ENCODE data around the gene MPHOSPH10.

Gene MPHOSPH10

DNA sequence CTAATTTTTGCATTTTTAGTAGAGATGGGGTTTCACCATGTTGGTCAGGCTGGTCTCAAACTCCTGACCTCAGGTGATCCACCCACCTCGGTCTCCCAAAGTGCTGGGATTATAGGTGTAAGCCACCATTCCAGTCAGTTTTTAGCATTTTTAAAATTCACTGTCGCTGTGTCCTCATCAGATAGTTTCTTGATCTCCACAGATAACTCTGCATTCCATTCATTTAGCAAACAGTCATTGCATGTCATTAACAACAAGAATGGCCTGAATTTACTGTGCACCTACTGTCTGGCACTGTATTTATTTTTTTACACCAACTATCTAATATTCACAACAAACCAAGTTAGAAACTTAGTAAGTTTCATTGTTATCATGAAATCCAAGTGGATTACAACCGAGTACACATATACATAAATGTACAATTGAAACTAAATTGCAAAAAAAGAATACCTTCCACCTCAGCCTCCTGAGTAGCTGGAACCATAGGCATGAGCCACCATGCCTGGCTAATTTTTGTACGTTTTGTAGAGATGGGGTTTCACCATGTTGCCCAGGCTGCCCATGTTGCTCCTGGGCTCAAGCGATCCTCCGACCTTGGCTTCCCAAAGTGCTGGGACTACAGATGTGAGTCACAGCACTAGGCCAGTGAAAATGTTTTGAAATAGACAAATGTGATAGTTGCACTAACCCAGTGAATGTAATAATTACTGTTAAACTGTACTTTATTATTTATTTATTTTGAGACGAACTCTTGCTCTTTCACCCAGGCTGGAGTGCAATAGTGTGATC, 4.7 kb upstream of the MPHOSPH10 start:
- Histone ChIP-seq H3K36me3 (ENCODE audit: control insufficient read depth in 1 of 2, insufficient read depth in 2 of 2, low read length in 2 of 2) (peaks cover 0 to 8% of the 10 kb centered on the region in 2 experiments), H4K8ac (ENCODE audit: low read depth, low read length) (no peak overlapping the region), H3K79me1 (ENCODE audit: low read length) (peaks cover 11% of the 10 kb centered on the region), H2AK5ac (ENCODE audit: low read length) (no peak overlapping the region), H3K9me3 (ENCODE audit: insufficient read depth, low read depth, low read length) (peaks cover 2% of the 10 kb centered on the region), H2BK5ac (ENCODE audit: low read depth, low read length, poor library complexity) (peak overlapping the region; percentile 1), H2BK120ac (ENCODE audit: insufficient read depth, low read length, poor library complexity) (no peak overlapping the region), H3K4me2 (ENCODE audit: low read length) (no peak overlapping the region), H2AFZ (ENCODE audit: insufficient read depth, low read length, poor library complexity) (no peak overlapping the region), H3K4me1 (ENCODE audit: control insufficient read depth in 1 of 2, insufficient read depth in 2 of 2, low read length in 2 of 2) (peaks cover 2% of the 10 kb centered on the region in 2 experiments), H3K4me3 (ENCODE audit: low read depth, low read length) (no peak overlapping the region), H3K9ac (ENCODE audit: low read length) (no peak overlapping the region), H3K14ac (ENCODE audit: low read length) (no peak overlapping the region), H3K4ac (ENCODE audit: low read depth, low read length) (no peak overlapping the region), H4K12ac (ENCODE audit: low read depth, low read length) (no peak overlapping the region), H3K27ac (ENCODE audit: low read depth, low read length) (no peak overlapping the region), H3K23ac (ENCODE audit: low read length) (no peak overlapping the region), H4K91ac (ENCODE audit: low read depth, low read length) (no peak overlapping the region), H3K79me2 (ENCODE audit: control insufficient read depth, insufficient read depth, low read length, poor library complexity) (peaks cover 6% of the 10 kb centered on the region), H3K27me3 (ENCODE audit: insufficient read depth, low read length) (no peaks in the 10 kb centered on the region), H3K18ac (ENCODE audit: low read length) (no peak overlapping the region), H2BK12ac (ENCODE audit: low read length) (peak overlapping the region; percentile 24)
- WGBS (ENCODE audit: extremely low coverage, insufficient coverage, insufficient read length): no CpG with 5 or more reads among the region's 7 CpGs
- DNase-seq: peak; percentile 41 to 91

DNA sequence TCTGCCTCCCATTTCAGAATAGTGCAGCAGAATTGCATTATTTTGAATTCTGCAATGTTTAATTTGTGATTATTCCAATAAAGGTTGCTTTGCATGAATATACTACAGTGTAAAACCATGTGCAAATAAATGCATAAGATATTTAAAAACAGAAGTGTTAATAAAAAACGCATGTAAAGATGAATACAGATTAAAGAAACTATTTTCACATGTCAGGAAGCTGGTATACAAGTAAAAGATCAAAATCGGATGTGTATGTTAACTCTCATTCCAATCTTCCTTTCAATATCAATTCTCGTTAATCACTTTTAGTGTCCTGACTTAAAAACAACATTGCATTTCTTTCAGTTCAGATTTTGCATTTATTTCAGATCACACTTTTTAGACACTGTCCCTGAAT, 3.5 kb upstream of the MPHOSPH10 start:
- H3K79me1 ChIP-seq (ENCODE audit: low read length): peaks cover 11% of the 10 kb centered on the region
- H4K8ac ChIP-seq (ENCODE audit: low read depth, low read length): no peak overlapping the region
- no peak overlapping the region for H3K18ac ChIP-seq (ENCODE audit: low read length)
- no CpG with 5 or more reads among the region's 3 CpGs for WGBS (ENCODE audit: extremely low coverage, insufficient coverage, insufficient read length)
- H4K91ac ChIP-seq (ENCODE audit: low read depth, low read length): no peak overlapping the region
- H3K4me1 ChIP-seq (ENCODE audit: control insufficient read depth in 1 of 2, insufficient read depth in 2 of 2, low read length in 2 of 2): peaks cover 6 to 7% of the 10 kb centered on the region in 2 experiments
- H3K9me3 ChIP-seq (ENCODE audit: insufficient read depth, low read depth, low read length): peaks cover 2% of the 10 kb centered on the region
- no peak overlapping the region for H2AFZ ChIP-seq (ENCODE audit: insufficient read depth, low read length, poor library complexity)
- no peak overlapping the region for H4K12ac ChIP-seq (ENCODE audit: low read depth, low read length)
- no peak overlapping the region for H2BK5ac ChIP-seq (ENCODE audit: low read depth, low read length, poor library complexity)
- no peak overlapping the region for H2AK5ac ChIP-seq (ENCODE audit: low read length)
- H3K9ac ChIP-seq (ENCODE audit: low read length): no peak overlapping the region
- H3K79me2 ChIP-seq (ENCODE audit: control insufficient read depth, insufficient read depth, low read length, poor library complexity): peaks cover 8% of the 10 kb centered on the region
- H3K27me3 ChIP-seq (ENCODE audit: insufficient read depth, low read length): no peaks in the 10 kb centered on the region
- H3K23ac ChIP-seq (ENCODE audit: low read length): no peak overlapping the region
- H3K4me2 ChIP-seq (ENCODE audit: low read length): no peak overlapping the region
- no peak overlapping the region for H3K27ac ChIP-seq (ENCODE audit: low read depth, low read length)
- no peak overlapping the region for H2BK120ac ChIP-seq (ENCODE audit: insufficient read depth, low read length, poor library complexity)
- H2BK12ac ChIP-seq (ENCODE audit: low read length): no peak overlapping the region
- no peak overlapping the region for H3K14ac ChIP-seq (ENCODE audit: low read length)
- DNase-seq: no peak
- H3K36me3 ChIP-seq (ENCODE audit: control insufficient read depth in 1 of 2, insufficient read depth in 2 of 2, low read length in 2 of 2): peaks cover 0 to 8% of the 10 kb centered on the region in 2 experiments
- no peak overlapping the region for H3K4me3 ChIP-seq (ENCODE audit: low read depth, low read length)
- H3K4ac ChIP-seq (ENCODE audit: low read depth, low read length): no peak overlapping the region

- peak overlapping the region; percentile 90 for H3K27ac ChIP-seq (ENCODE audit: low read depth, low read length)
- no peaks in the 10 kb centered on the region for H3K27me3 ChIP-seq (ENCODE audit: insufficient read depth, low read length)
- H4K8ac ChIP-seq (ENCODE audit: low read depth, low read length): peak overlapping the region; percentile 89
- peaks cover 6 to 7% of the 10 kb centered on the region in 2 experiments for H3K4me1 ChIP-seq (ENCODE audit: control insufficient read depth in 1 of 2, insufficient read depth in 2 of 2, low read length in 2 of 2)
- H3K4me2 ChIP-seq (ENCODE audit: low read length): peak overlapping the region; percentile 67
- no CpG with 5 or more reads among the region's 18 CpGs for WGBS (ENCODE audit: extremely low coverage, insufficient coverage, insufficient read length)
- peak overlapping the region; percentile 89 for H3K4ac ChIP-seq (ENCODE audit: low read depth, low read length)
- peak overlapping the region; percentile 82 for H3K4me3 ChIP-seq (ENCODE audit: low read depth, low read length)
- peak overlapping the region; percentile 25 for H3K9ac ChIP-seq (ENCODE audit: low read length)
- peak overlapping the region; percentile 18 for H2BK12ac ChIP-seq (ENCODE audit: low read length)
- no peaks in the 10 kb centered on the region for H3K9me3 ChIP-seq (ENCODE audit: insufficient read depth, low read depth, low read length)
- DNase-seq: peak in 1 of 2 donors; percentile 56
- H2BK120ac ChIP-seq (ENCODE audit: insufficient read depth, low read length, poor library complexity): peak overlapping the region; percentile 86
- H2AFZ ChIP-seq (ENCODE audit: insufficient read depth, low read length, poor library complexity): peak overlapping the region; percentile 96
- peaks cover 8% of the 10 kb centered on the region for H3K79me2 ChIP-seq (ENCODE audit: control insufficient read depth, insufficient read depth, low read length, poor library complexity)
- H3K18ac ChIP-seq (ENCODE audit: low read length): peak overlapping the region; percentile 86
- H2AK5ac ChIP-seq (ENCODE audit: low read length): no peak overlapping the region
- H2BK5ac ChIP-seq (ENCODE audit: low read depth, low read length, poor library complexity): peak overlapping the region; percentile 85
- H4K12ac ChIP-seq (ENCODE audit: low read depth, low read length): peak overlapping the region; percentile 86
- peak overlapping the region; percentile 94 for H4K91ac ChIP-seq (ENCODE audit: low read depth, low read length)
- peaks cover 11% of the 10 kb centered on the region for H3K79me1 ChIP-seq (ENCODE audit: low read length)
- peaks cover 0 to 3% of the 10 kb centered on the region in 2 experiments for H3K36me3 ChIP-seq (ENCODE audit: control insufficient read depth in 1 of 2, insufficient read depth in 2 of 2, low read length in 2 of 2)
- no peak overlapping the region for H3K23ac ChIP-seq (ENCODE audit: low read length)
- H3K14ac ChIP-seq (ENCODE audit: low read length): peak overlapping the region; percentile 92
Observed at GRCh38 chr2:71129114-71129901, 1.1 kb upstream of the MPHOSPH10 start.

GRCh38 chr2:71129902-71130151, 607 bp upstream of the MPHOSPH10 start:
- Histone ChIP-seq H3K9ac (ENCODE audit: low read length) (peak overlapping the region; percentile 25), H2BK5ac (ENCODE audit: low read depth, low read length, poor library complexity) (peak overlapping the region; percentile 85), H3K4me2 (ENCODE audit: low read length) (peak overlapping the region; percentile 67), H3K27ac (ENCODE audit: low read depth, low read length) (peak overlapping the region; percentile 90), H3K18ac (ENCODE audit: low read length) (peak overlapping the region; percentile 86), H3K9me3 (ENCODE audit: insufficient read depth, low read depth, low read length) (no peaks in the 10 kb centered on the region), H3K79me1 (ENCODE audit: low read length) (peaks cover 11% of the 10 kb centered on the region), H3K14ac (ENCODE audit: low read length) (peak overlapping the region; percentile 92), H3K4ac (ENCODE audit: low read depth, low read length) (peak overlapping the region; percentile 89), H3K23ac (ENCODE audit: low read length) (no peak overlapping the region), H3K4me1 (ENCODE audit: control insufficient read depth in 1 of 2, insufficient read depth in 2 of 2, low read length in 2 of 2) (peaks cover 6 to 7% of the 10 kb centered on the region in 2 experiments), H2AFZ (ENCODE audit: insufficient read depth, low read length, poor library complexity) (peak overlapping the region; percentile 96), H2AK5ac (ENCODE audit: low read length) (peak overlapping the region; percentile 75), H3K27me3 (ENCODE audit: insufficient read depth, low read length) (no peaks in the 10 kb centered on the region), H3K36me3 (ENCODE audit: control insufficient read depth in 1 of 2, insufficient read depth in 2 of 2, low read length in 2 of 2) (peaks cover 2 to 5% of the 10 kb centered on the region in 2 experiments), H4K12ac (ENCODE audit: low read depth, low read length) (peak overlapping the region; percentile 86), H2BK120ac (ENCODE audit: insufficient read depth, low read length, poor library complexity) (peak overlapping the region; percentile 86), H3K79me2 (ENCODE audit: control insufficient read depth, insufficient read depth, low read length, poor library complexity) (peaks cover 8% of the 10 kb centered on the region), H4K8ac (ENCODE audit: low read depth, low read length) (peak overlapping the region; percentile 89), H3K4me3 (ENCODE audit: low read depth, low read length) (peak overlapping the region; percentile 82), H2BK12ac (ENCODE audit: low read length) (peak overlapping the region; percentile 18), H4K91ac (ENCODE audit: low read depth, low read length) (peak overlapping the region; percentile 94)
- WGBS (ENCODE audit: extremely low coverage, insufficient coverage, insufficient read length): no CpG with 5 or more reads among the region's 17 CpGs
- peak; percentile 94 to 95 for DNase-seq
